NCI-H128 (cell line): ENCODE results near the gene EPHB2.

Experiments
- DNase-seq: peaks from one replicate; lab custom pipeline; 2025; ENCODE audit not compliant: unreplicated experiment; lab: John Stamatoyannopoulos, UW

The EPHB2 gene

GRCh38 chr1:22777388-22778057 is 66.9 kb downstream of the EPHB2 start:
- DNase-seq, result no peak

- no peak for DNase-seq
Observed at GRCh38 chr1:22778408-22778807, 67.8 kb downstream of the EPHB2 start.

- DNase-seq, result no peak
Observed at GRCh38 chr1:22778862-22779520, 68.4 kb downstream of the EPHB2 start.

GRCh38 chr1:22780696-22781095 is 70.1 kb downstream of the EPHB2 start:
- DNase-seq, result no peak

GRCh38 chr1:22781483-22781882 is 70.8 kb downstream of the EPHB2 start:
- DNase-seq, result no peak

GRCh38 chr1:22782406-22782805 is 71.8 kb downstream of the EPHB2 start:
- DNase-seq, result no peak

- DNase-seq, result no peak
Observed at GRCh38 chr1:22784317-22784716, 73.7 kb downstream of the EPHB2 start.

GRCh38 chr1:22784737-22785136 is 74.1 kb downstream of the EPHB2 start:
- DNase-seq, result no peak

GRCh38 chr1:22786101-22786500 is 75.5 kb downstream of the EPHB2 start:
- DNase-seq, result no peak

- no peak for DNase-seq
Observed at GRCh38 chr1:22786719-22787489, 76.3 kb downstream of the EPHB2 start.

GRCh38 chr1:22787636-22788035 is 77.0 kb downstream of the EPHB2 start:
- no peak for DNase-seq

GRCh38 chr1:22788254-22788661 is 77.6 kb downstream of the EPHB2 start:
- DNase-seq, result no peak

GRCh38 chr1:22789356-22789994 is 78.8 kb downstream of the EPHB2 start:
- no peak for DNase-seq

- no peak for DNase-seq
Observed at GRCh38 chr1:22790232-22791008, 79.8 kb downstream of the EPHB2 start.

- DNase-seq, result no peak
Observed at GRCh38 chr1:22791831-22792347, 81.2 kb downstream of the EPHB2 start.

- DNase-seq, result no peak
Observed at GRCh38 chr1:22792396-22793160, 81.9 kb downstream of the EPHB2 start.

- DNase-seq, result no peak
Observed at GRCh38 chr1:22793647-22794046, 83.0 kb downstream of the EPHB2 start.

GRCh38 chr1:22794647-22795365 is 84.2 kb downstream of the EPHB2 start:
- no peak for DNase-seq

GRCh38 chr1:22795366-22795714 is 84.7 kb downstream of the EPHB2 start:
- no peak for DNase-seq
